Body of pancreas (tissue), 4 donors: ENCODE measurements around the gene FAM20C. TPM values are rescaled to one million over a fixed set of nuclear protein-coding genes. Genes with fewer than 3 reads are reported as not detected.

Source experiments
- ATAC-seq: fragments of 150-250 bp; one replicate; pipeline ENCODE4 v1.9.1; 2016
- DNase-seq, 4 donors: peaks; one replicate each; pipeline ENCODE4 v3.0.0-alpha.2; 2019
- H3K27ac ChIP-seq, 4 donors: fragments of 200-600 bp; sonication (generic); 1 replicate in 3 of 4; 2 replicates in 1 of 4; pipeline versions ENCODE4 v1.5.1 to v1.6.1; 2016 to 2019; ENCODE audit warnings: mild to moderate bottlenecking in 1 of 4, mixed read lengths in 1 of 4, moderate library complexity in 1 of 4
- H3K27me3 ChIP-seq, 2 donors: fragments of 200-600 bp; sonication (generic); one replicate each; pipeline ENCODE4 v1.6.0; 2016; ENCODE audit warnings: mild to moderate bottlenecking in 1 of 2
- H3K36me3 ChIP-seq, 2 donors: fragments of 200-600 bp; sonication (generic); replicated peaks in 1 of 2; 2 replicates each; pipeline ENCODE4 v1.5.1; 2016; ENCODE audit warnings: low read depth in 2 of 2; ENCODE audit not compliant: insufficient read depth in 1 of 2
- H3K4me1 ChIP-seq: fragments of 200-600 bp; sonication (generic); one replicate; pipeline ENCODE4 v1.6.0; 2016
- H3K4me3 ChIP-seq, 2 donors: fragments of 200-600 bp; sonication (generic); 1 replicate in 1 of 2; 2 replicates in 1 of 2; pipeline ENCODE4 v1.5.1; 2016 to 2019
- H3K9me3 ChIP-seq, 3 donors: fragments of 200-600 bp; sonication (generic); 1 replicate in 2 of 3; 2 replicates in 1 of 3; pipeline ENCODE4 v1.5.1; 2016
- POLR2A ChIP-seq, 3 donors: fragments of 450-650 bp; IDR thresholded peaks; one replicate each; pipeline ENCODE4 v1.6.1; 2016; ENCODE audit warnings: antibody characterized with exemption in 3 of 3, mild to moderate bottlenecking in 2 of 3
- WGBS, 2 donors: methylation state at CpG; one replicate each; pipeline ENCODE4 v1.1.5; 2017; 5-methylcytosine and 5-hydroxymethylcytosine counted together
- intact Hi-C: fragments of 100-400 bp; cut with DNase I; formaldehyde crosslinking; loops from one replicate; pipeline ENCODE4 v1.15.1; 2023
- total RNA-seq, 2 donors: library from RNA; depleted of rRNA; stranded (reverse); fragments of >200 nt; gene quantifications; one replicate each; pipeline ENCODE4 v1.1.0, GENCODE V29; 2016
- TF ChIP-seq, protein P1 (sequence below), 7 experiments: fragments of 450-650 bp in 4 of 7; fragments of 200-600 bp in 3 of 7; sonication (generic) in 3 of 7; IDR thresholded peaks; one replicate each; pipeline ENCODE4 v1.5.1; 2016 to 2019; ENCODE audit warnings: antibody characterized with exemption in 7 of 7

The FAM20C gene
- total RNA-seq, 2 donors from 2014 or later = 12.7 to 26.0 TPM

DNA sequence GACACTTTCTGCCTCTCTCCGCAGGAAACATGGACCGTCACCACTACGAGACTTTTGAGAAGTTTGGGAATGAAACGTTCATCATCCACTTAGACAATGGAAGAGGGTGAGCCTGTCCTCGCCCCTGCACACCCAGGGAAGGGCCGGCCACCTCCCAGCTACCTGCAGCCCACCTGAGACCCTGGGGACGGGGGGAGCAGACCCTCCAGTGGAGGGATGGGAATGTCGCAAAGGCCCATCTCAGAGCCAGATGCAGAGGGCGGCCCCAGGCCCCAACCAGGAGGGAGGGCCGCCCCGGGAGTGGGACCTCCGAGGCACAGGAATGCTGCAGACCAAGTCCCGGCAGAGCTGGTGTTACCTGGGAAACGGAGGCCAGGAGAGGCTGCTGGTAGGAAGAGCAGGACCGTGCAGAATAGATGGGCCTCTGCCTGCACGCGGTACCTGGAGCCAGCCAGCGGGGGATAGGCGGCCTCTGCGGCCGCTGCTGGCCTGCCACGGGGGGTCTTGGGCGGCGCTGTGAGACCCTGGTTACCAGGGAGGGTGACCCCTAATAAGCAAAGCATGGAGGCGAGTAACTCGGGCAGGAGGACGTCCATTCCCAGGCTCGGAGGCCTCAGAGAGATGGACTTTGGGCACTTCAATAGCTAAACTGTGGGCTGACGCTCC, 64.7 kb downstream of the FAM20C start:
- Histone ChIP-seq H3K4me1 (no peaks in the 10 kb centered on the region), H3K27me3 (no peaks in the 10 kb centered on the region), H3K4me3 (no peak overlapping the region), H3K36me3 (peaks cover 6 to 8% of the 10 kb centered on the region in 2 donors), H3K27ac (no peak overlapping the region), H3K9me3 (no peaks in the 10 kb centered on the region)
- no peak for DNase-seq
- intact Hi-C loops = no loop called here
- TF ChIP-seq, protein P1, sequence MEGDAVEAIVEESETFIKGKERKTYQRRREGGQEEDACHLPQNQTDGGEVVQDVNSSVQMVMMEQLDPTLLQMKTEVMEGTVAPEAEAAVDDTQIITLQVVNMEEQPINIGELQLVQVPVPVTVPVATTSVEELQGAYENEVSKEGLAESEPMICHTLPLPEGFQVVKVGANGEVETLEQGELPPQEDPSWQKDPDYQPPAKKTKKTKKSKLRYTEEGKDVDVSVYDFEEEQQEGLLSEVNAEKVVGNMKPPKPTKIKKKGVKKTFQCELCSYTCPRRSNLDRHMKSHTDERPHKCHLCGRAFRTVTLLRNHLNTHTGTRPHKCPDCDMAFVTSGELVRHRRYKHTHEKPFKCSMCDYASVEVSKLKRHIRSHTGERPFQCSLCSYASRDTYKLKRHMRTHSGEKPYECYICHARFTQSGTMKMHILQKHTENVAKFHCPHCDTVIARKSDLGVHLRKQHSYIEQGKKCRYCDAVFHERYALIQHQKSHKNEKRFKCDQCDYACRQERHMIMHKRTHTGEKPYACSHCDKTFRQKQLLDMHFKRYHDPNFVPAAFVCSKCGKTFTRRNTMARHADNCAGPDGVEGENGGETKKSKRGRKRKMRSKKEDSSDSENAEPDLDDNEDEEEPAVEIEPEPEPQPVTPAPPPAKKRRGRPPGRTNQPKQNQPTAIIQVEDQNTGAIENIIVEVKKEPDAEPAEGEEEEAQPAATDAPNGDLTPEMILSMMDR (IDR thresholded peaks at IDR 0.05) = no peak
- TF ChIP-seq POLR2A (IDR thresholded peaks at IDR 0.05) = no peak
- WGBS, 2 donors = 92 to 94% methylated on average over 19 to 28 of the region's 29 CpGs
- ATAC-seq = no peak

DNA sequence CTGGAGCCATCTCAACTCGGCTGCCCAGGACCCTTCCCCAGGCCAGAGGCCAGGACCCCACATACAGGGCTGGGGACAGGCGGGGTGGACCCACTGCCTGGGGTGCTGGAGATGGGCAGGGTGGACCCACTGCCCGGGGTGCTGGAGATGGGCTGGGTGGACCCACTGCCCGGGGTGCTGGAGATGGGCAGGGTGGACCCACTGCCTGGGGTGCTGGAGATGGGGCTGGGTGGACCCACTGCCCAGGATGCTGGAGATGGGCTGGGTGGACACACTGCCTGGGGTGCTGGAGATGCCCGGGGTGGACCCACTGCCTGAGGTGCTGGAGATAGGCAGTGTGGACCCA, 65.2 kb downstream of the FAM20C start:
- Histone ChIP-seq H3K9me3 (no peaks in the 10 kb centered on the region), H3K27me3 (no peaks in the 10 kb centered on the region), H3K4me1 (no peaks in the 10 kb centered on the region), H3K27ac (no peak overlapping the region), H3K4me3 (no peak overlapping the region), H3K36me3 (peaks cover 6 to 8% of the 10 kb centered on the region in 2 donors)
- ATAC-seq (no peak), DNase-seq (no peak)
- intact Hi-C loops = no loop called here
- 73 to 74% methylated on average over 5 of the region's 5 CpGs for WGBS, 2 donors
- TF ChIP-seq, protein P1 (IDR thresholded peaks at IDR 0.05) = no peak
- TF ChIP-seq POLR2A (IDR thresholded peaks at IDR 0.05) = no peak

DNA sequence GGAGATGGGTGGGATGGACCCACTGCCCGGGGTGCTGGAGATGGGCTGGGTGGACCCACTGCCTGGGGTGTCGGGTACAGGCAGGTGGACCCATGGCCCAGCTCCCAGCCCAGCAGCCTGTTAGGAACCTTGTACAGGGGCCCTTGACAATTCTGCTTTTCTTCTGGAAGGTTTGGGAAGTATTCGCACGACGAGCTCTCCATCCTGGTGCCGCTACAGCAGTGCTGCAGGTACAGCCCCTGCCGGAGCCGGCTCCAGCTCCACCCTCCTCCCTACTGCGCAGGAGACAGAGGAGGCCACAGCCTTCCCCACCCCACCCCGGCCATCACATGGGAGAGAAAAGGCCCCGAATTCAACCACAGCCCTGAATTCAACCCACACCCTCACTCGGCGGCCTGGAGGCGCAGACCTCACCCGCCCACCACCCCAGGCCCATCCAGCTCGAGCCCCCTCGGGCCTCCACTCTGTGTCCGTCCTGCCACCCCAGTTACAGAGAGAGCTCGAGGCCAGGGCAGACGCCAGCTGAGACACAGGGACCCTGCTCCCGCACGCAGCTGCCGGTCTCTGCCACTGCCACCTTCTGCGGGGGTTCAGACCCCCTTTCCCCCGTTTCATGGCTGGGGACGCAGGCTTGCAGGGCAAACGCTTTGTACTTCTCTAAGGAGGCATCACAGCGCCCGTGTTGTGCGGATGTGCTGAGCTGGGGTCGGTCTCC, 66.3 kb downstream of the FAM20C start:
- no peaks in the 10 kb centered on the region for H3K27me3 ChIP-seq
- ATAC-seq (no peak), DNase-seq (no peak)
- WGBS, 2 donors = 92 to 94% methylated on average over 25 to 30 of the region's 31 CpGs
- intact Hi-C loops = no loop called here
- no peak overlapping the region for H3K4me3 ChIP-seq
- H3K27ac ChIP-seq = no peak overlapping the region
- H3K9me3 ChIP-seq = no peaks in the 10 kb centered on the region
- H3K36me3 ChIP-seq = peaks cover 6 to 8% of the 10 kb centered on the region in 2 donors
- TF ChIP-seq, protein P1 (IDR thresholded peaks at IDR 0.05) = no peak
- TF ChIP-seq POLR2A (IDR thresholded peaks at IDR 0.05) = no peak
- no peaks in the 10 kb centered on the region for H3K4me1 ChIP-seq

DNA sequence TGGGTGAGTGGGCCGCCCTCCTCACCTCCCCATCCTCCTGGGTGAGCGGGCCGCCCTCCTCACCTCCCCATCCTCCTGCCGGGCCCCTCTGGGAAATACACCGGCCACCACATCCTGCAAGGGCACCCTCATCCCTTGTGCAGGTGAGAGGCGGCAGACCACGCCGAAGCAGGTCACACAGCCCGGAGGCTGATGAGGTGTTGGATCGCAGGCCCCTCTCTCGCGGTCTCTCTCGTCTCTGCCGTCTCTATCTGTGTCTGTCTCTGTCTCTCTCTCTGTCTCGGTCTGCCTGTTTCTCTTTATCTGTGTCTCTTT, 66.8 kb downstream of the FAM20C start:
- Histone ChIP-seq H3K4me3 (no peak overlapping the region), H3K36me3 (peaks cover 6 to 8% of the 10 kb centered on the region in 2 donors), H3K27me3 (no peaks in the 10 kb centered on the region), H3K4me1 (no peaks in the 10 kb centered on the region), H3K27ac (no peak overlapping the region), H3K9me3 (no peaks in the 10 kb centered on the region)
- peak in 1 of 4 donors; percentile 2 for DNase-seq
- no peak for TF ChIP-seq POLR2A (IDR thresholded peaks at IDR 0.05)
- TF ChIP-seq, protein P1 (IDR thresholded peaks at IDR 0.05) = no peak
- 92 to 93% methylated on average over 13 to 15 of the region's 15 CpGs for WGBS, 2 donors
- intact Hi-C loops = no loop called here
- ATAC-seq = no peak
